ENCODE measurements around the gene LNX1. TPM values are rescaled to one million over a fixed set of nuclear protein-coding genes. Genes with fewer than 3 reads are reported as not detected.
"Not testable (repeated sequence)": the region's sequence is repeated elsewhere in the genome, so short reads cannot be mapped to it uniquely, and the experiment has no call there.

The LNX1 gene
- polyA plus RNA-seq, 1 of the 3 experiments (the other 2 are of a cell fraction), result 0.16 TPM

DNA sequence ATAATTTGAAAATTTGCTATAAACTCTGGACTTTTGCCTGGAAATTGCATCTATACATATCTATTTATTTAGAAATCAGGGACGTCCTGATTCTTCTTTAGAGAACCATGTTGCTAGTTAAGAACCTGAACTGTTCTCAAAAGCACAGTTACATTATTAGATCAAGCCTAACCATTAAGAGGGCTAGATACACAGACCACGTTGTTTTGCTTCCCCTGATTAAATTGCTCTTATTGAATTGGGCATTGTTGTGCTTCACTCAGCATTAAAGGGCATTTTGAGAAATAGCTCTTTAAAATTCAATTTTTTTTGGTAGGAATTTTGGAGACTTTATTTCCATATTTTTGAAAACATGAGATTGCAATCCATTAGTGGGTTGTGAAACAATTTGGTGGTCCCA lies 169.5 kb downstream of the LNX1 start:
- H3K4me3 ChIP-seq (ENCODE audit: low read depth in 2 of 2, low read length in 1 of 2), result no peak overlapping the region
- peaks cover 7% of the 10 kb centered on the region for H3K79me2 ChIP-seq (ENCODE audit: insufficient read depth)
- no peak overlapping the region for H2AFZ ChIP-seq (ENCODE audit: low read depth)
- peaks cover 6% of the 10 kb centered on the region for H3F3A ChIP-seq (replicated peaks; ENCODE audit: insufficient read depth)
- no peaks in the 10 kb centered on the region for H3K27me3 ChIP-seq (ENCODE audit: insufficient read depth)
- TF ChIP-seq MEF2A (IDR thresholded peaks at IDR 0.05; ENCODE audit: borderline replicate concordance, low read depth) (no peak), MXI1 (IDR thresholded peaks at IDR 0.05; ENCODE audit: low read depth, low read length) (0 out of 2 replicates have a peak, but pooled peaks have one; percentile 31)
- TF ChIP-seq, protein P1, sequence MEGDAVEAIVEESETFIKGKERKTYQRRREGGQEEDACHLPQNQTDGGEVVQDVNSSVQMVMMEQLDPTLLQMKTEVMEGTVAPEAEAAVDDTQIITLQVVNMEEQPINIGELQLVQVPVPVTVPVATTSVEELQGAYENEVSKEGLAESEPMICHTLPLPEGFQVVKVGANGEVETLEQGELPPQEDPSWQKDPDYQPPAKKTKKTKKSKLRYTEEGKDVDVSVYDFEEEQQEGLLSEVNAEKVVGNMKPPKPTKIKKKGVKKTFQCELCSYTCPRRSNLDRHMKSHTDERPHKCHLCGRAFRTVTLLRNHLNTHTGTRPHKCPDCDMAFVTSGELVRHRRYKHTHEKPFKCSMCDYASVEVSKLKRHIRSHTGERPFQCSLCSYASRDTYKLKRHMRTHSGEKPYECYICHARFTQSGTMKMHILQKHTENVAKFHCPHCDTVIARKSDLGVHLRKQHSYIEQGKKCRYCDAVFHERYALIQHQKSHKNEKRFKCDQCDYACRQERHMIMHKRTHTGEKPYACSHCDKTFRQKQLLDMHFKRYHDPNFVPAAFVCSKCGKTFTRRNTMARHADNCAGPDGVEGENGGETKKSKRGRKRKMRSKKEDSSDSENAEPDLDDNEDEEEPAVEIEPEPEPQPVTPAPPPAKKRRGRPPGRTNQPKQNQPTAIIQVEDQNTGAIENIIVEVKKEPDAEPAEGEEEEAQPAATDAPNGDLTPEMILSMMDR (IDR thresholded peaks at IDR 0.05), result no peak
- POLR2A ChIA-PET, result no interaction called here
- 69% methylated on average over 2 of the region's 2 CpGs for WGBS (ENCODE audit: low lambda C conversion rate)
- no peak overlapping the region for H3K4me2 ChIP-seq
- DNase-seq, result peak; percentile 23
- H3K36me3 ChIP-seq (replicated peaks in 1 of 2; ENCODE audit: control insufficient read depth in 1 of 2, insufficient read depth in 2 of 2, low read length in 1 of 2), result peaks cover 24 to 47% of the 10 kb centered on the region in 2 experiments
- H4K20me1 ChIP-seq (ENCODE audit: insufficient read depth), result no peaks in the 10 kb centered on the region
- CTCF ChIA-PET, result interaction anchor here (2.5 kb wide), 1 partner anchor 813 kb away, joined by 7 read pairs; no protein-coding TSS in a partner anchor
- peak overlapping the region in 1 of 2 experiments; percentile 71; a peak in 2 of 4 replicates for H3K27ac ChIP-seq (ENCODE audit: low read depth in 2 of 2, low read length in 1 of 2)
- H3K9ac ChIP-seq, result no peak overlapping the region
- H3K9me2 ChIP-seq, result no peaks in the 10 kb centered on the region
- H3K9me3 ChIP-seq, result no peaks in the 10 kb centered on the region
- H3K4me1 ChIP-seq (ENCODE audit: control insufficient read depth in 1 of 2, insufficient read depth in 2 of 2, low read depth in 1 of 2, low read length in 1 of 2), result peaks cover 0 to 7% of the 10 kb centered on the region in 2 experiments; a peak in 1 of 4 replicates

DNA sequence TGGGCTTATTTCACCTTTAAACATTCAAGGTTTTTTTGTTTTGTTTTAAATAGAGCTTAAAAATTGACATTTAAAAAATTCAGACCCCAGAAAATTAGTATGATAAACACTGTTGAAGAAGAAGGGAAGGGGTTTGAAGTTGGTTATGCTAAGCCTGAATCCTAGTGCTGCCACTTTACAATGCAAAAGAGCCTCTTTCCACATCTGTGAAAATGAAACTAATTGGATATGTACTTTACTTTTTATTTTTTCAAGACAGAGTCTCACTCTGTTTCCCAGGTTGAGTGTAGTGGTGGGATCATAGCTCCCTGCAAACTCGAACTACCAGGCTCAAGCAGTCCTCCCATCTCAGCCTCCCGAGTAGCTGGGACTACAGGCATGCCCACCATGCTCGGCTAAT lies 172.1 kb downstream of the LNX1 start:
- H3K27ac ChIP-seq (ENCODE audit: low read depth in 2 of 2, low read length in 1 of 2), result no peak overlapping the region
- H3K79me2 ChIP-seq (ENCODE audit: insufficient read depth), result peaks cover 10% of the 10 kb centered on the region
- no peak overlapping the region for H3K4me3 ChIP-seq (ENCODE audit: low read depth in 2 of 2, low read length in 1 of 2)
- TF ChIP-seq MXI1 (IDR thresholded peaks at IDR 0.05; ENCODE audit: low read depth, low read length) (no peak), SMC3 (IDR thresholded peaks at IDR 0.05; ENCODE audit: low read depth, low read length) (no peak), JUND (IDR thresholded peaks at IDR 0.05) (no peak), TEAD4 (IDR thresholded peaks at IDR 0.05; ENCODE audit: borderline replicate concordance, insufficient read depth) (no peak), EP300 (IDR thresholded peaks at IDR 0.05; ENCODE audit: borderline replicate concordance in 1 of 2, low read depth in 1 of 2, low read length in 1 of 2) (no peak), RXRA (IDR thresholded peaks at IDR 0.05; ENCODE audit: borderline replicate concordance, low read depth) (no peak), RAD21 (IDR thresholded peaks at IDR 0.05; ENCODE audit: low read length) (no peak), TCF12 (IDR thresholded peaks at IDR 0.05) (no peak), NRF1 (IDR thresholded peaks at IDR 0.05; ENCODE audit: low read depth, low read length) (no peak)
- TF ChIP-seq, protein P2, sequence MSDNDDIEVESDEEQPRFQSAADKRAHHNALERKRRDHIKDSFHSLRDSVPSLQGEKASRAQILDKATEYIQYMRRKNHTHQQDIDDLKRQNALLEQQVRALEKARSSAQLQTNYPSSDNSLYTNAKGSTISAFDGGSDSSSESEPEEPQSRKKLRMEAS (IDR thresholded peaks at IDR 0.05; ENCODE audit: low read depth), result no peak
- TF ChIP-seq, protein P1 (IDR thresholded peaks at IDR 0.05), result no peak
- peaks cover 2 to 7% of the 10 kb centered on the region in 2 experiments; a peak in 1 of 4 replicates for H3K4me1 ChIP-seq (ENCODE audit: control insufficient read depth in 1 of 2, insufficient read depth in 2 of 2, low read depth in 1 of 2, low read length in 1 of 2)
- ChIA-PET POLR2A (no interaction called here), CTCF (no interaction called here)
- no peak overlapping the region for H2AFZ ChIP-seq (ENCODE audit: low read depth)
- no peak overlapping the region for H3K4me2 ChIP-seq
- H4K20me1 ChIP-seq (ENCODE audit: insufficient read depth), result no peaks in the 10 kb centered on the region
- no peak overlapping the region for H3K9ac ChIP-seq
- 95% methylated on average over 3 of the region's 3 CpGs for WGBS (ENCODE audit: low lambda C conversion rate)
- H3F3A ChIP-seq (replicated peaks; ENCODE audit: insufficient read depth), result peaks cover 9% of the 10 kb centered on the region
- no peak for DNase-seq
- H3K9me3 ChIP-seq, result no peaks in the 10 kb centered on the region
- peaks cover 30 to 47% of the 10 kb centered on the region in 2 experiments for H3K36me3 ChIP-seq (replicated peaks in 1 of 2; ENCODE audit: control insufficient read depth in 1 of 2, insufficient read depth in 2 of 2, low read length in 1 of 2)
- H3K27me3 ChIP-seq (ENCODE audit: insufficient read depth), result no peaks in the 10 kb centered on the region
- H3K9me2 ChIP-seq, result no peaks in the 10 kb centered on the region

DNA sequence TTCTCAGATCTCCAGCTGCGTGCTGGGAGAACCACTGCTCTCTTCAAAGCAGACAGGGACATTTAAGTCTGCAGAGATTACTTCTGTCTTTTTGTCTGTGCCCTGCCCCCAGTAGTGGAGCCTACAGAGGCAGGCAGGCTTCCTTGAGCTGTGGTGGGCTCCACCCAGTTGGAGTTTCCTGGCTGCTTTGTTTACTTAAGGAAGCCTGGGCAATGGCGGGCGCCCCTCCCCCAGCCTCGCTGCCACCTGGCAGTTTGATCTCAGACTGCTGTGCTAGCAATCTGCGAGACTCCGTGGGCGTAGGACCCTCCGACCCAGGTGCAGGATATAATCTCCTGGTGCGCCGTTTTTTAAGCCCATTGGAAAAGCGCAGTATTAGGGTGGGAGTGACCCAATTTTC lies 181.8 kb downstream of the LNX1 start:
- H3K36me3 ChIP-seq (replicated peaks in 1 of 2; ENCODE audit: control insufficient read depth in 1 of 2, insufficient read depth in 2 of 2, low read length in 1 of 2), result peaks cover 16 to 32% of the 10 kb centered on the region in 2 experiments
- POLR2A ChIA-PET; CTCF ChIA-PET; DNase-seq; H3K9me2 ChIP-seq; H3K4me3 ChIP-seq (ENCODE audit: low read depth in 2 of 2, low read length in 1 of 2); H3K27me3 ChIP-seq (ENCODE audit: insufficient read depth); H3K27ac ChIP-seq (ENCODE audit: low read depth in 2 of 2, low read length in 1 of 2); H4K20me1 ChIP-seq (ENCODE audit: insufficient read depth); H2AFZ ChIP-seq (ENCODE audit: low read depth); H3K9me3 ChIP-seq; H3K4me1 ChIP-seq (ENCODE audit: control insufficient read depth in 1 of 2, insufficient read depth in 2 of 2, low read depth in 1 of 2, low read length in 1 of 2); H3K9ac ChIP-seq; H3K4me2 ChIP-seq: not testable (repeated sequence)
- H3K79me2 ChIP-seq (ENCODE audit: insufficient read depth), result peaks cover 73% of the 10 kb centered on the region
- WGBS (ENCODE audit: low lambda C conversion rate), result 100% methylated on average over 2 of the region's 11 CpGs
- H3F3A ChIP-seq (replicated peaks; ENCODE audit: insufficient read depth), result peaks cover 22% of the 10 kb centered on the region

Data from SK-N-SH (cell line).